Immature natural killer cell (primary cell): Measurements from ENCODE around the gene FHIT. TPM values are rescaled to one million over a fixed set of nuclear protein-coding genes. Genes with fewer than 3 reads are reported as not detected.

Source experiments
- DNase-seq, 3 donors: peaks; one replicate each; pipeline ENCODE4 v3.0.0; 2022; ENCODE audit warnings: mixed read lengths in 1 of 3
- H3K27ac Mint-ChIP-seq, 6 donors: one replicate each; pipeline ENCODE4 v1.8.0; 2020; ENCODE audit warnings: mixed read lengths in 6 of 6, mild to moderate bottlenecking in 5 of 6, inconsistent platforms in 4 of 6, moderate library complexity in 3 of 6
- H3K27me3 Mint-ChIP-seq, 3 donors: one replicate each; pipeline ENCODE4 v1.8.0; 2020 to 2021; ENCODE audit warnings: low read depth in 3 of 3, mild to moderate bottlenecking in 3 of 3, mixed read lengths in 3 of 3, moderate library complexity in 3 of 3, inconsistent platforms in 1 of 3
- H3K36me3 Mint-ChIP-seq, 3 donors: one replicate each; pipeline ENCODE4 v1.8.0; 2020; ENCODE audit warnings: mixed read lengths in 3 of 3, inconsistent platforms in 2 of 3, mild to moderate bottlenecking in 2 of 3
- H3K4me1 Mint-ChIP-seq, 2 donors: one replicate each; pipeline ENCODE4 v1.8.0; 2020; ENCODE audit warnings: inconsistent platforms in 2 of 2, mild to moderate bottlenecking in 2 of 2, mixed read lengths in 2 of 2, moderate library complexity in 1 of 2
- H3K4me3 Mint-ChIP-seq, 5 donors: one replicate each; pipeline ENCODE4 v1.8.0; 2020; ENCODE audit warnings: mild to moderate bottlenecking in 5 of 5, mixed read lengths in 5 of 5, inconsistent platforms in 3 of 5, moderate library complexity in 3 of 5
- H3K9me3 Mint-ChIP-seq, 6 donors: one replicate each; pipeline ENCODE4 v1.8.0; 2020; ENCODE audit warnings: mild to moderate bottlenecking in 6 of 6, mixed read lengths in 6 of 6, inconsistent platforms in 4 of 6, moderate library complexity in 3 of 6
- polyA plus RNA-seq, 3 donors: library from polyadenylated mRNA; unstranded; fragments of 300-500 nt; fragmentation: Illumina TruSeq; gene quantifications; one replicate each; pipeline ENCODE4 v1.2.3, GENCODE V29; 2021

FHIT gene
- polyA plus RNA-seq, 3 donors from 2014 or later: 2.5 to 8.8 (median 3.9) TPM

DNA sequence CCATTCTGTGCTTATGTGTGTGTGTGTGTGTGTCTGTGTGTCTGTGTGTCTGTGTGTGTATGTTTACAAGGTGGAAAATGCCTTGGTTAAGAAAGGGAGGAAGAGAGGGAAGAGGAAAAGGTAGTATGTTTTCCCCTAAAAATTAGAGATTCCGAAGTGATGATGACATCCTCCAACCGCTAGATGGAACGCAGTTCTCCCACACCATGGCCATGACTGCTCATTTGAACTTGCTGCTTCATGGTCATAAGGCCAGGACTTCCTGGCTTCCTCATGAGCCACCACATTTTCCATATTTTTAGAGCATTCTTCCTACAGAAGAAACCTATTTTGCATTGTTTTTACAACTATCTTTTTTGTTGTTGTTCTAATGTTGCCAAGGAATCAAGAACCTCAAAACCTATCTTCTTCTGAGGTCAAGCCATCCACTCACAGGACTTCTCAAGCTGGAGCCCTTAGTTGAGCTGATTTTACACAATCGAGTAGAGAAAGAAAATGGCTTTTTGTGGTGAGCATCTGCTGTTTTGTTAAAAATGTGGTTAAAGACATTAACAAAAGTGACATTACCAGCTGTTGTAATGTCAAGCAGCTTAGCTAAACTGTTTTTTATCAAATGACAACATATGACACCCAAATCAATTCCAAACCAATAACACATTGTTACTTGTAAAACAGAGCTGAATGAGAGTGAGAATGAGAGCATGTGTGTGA lies 1091.0 kb downstream of the FHIT start:
- no peaks in the 10 kb centered on the region for H3K36me3 Mint-ChIP-seq
- H3K4me3 Mint-ChIP-seq: peak overlapping the region in 4 of 5 donors; percentile 4 to 30 (median 22)
- peak; percentile 28 to 42 (median 35) for DNase-seq
- H3K27me3 Mint-ChIP-seq: peaks cover 1 to 3% (median 2%) of the 10 kb centered on the region in 3 donors
- H3K4me1 Mint-ChIP-seq: peaks cover 31 to 33% of the 10 kb centered on the region in 2 donors
- H3K9me3 Mint-ChIP-seq: no peaks in the 10 kb centered on the region
- peak overlapping the region; percentile 6 to 81 (median 39) for H3K27ac Mint-ChIP-seq

DNA sequence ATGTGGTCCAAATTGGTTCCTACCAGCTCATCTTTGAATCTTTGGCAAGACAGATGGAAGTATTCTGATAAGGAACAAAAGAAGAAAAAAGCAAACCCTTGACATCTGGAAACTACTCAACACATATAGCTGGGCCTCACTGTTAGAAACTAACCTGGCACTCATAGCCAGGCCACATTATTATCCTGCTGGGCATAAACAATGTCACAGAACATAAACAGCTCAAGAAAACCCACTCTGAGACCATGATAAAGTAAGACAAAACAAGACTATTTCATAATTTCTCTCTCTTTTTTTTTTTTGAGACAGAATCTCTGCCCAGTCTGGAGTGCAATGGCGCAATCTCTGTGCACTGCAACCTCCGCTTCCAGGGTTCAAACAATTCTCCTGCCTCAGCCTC lies 1093.2 kb downstream of the FHIT start:
- Mint-ChIP-seq H3K4me1 (peaks cover 25 to 26% of the 10 kb centered on the region in 2 donors), H3K4me3 (no peak overlapping the region), H3K36me3 (no peaks in the 10 kb centered on the region), H3K9me3 (no peaks in the 10 kb centered on the region), H3K27ac (no peak overlapping the region), H3K27me3 (peaks cover 0 to 4% (median 2%) of the 10 kb centered on the region in 3 donors)
- DNase-seq: no peak

- Mint-ChIP-seq H3K9me3 (no peaks in the 10 kb centered on the region), H3K4me1 (no peaks in the 10 kb centered on the region), H3K4me3 (no peak overlapping the region), H3K27me3 (peaks cover 2 to 5% (median 3%) of the 10 kb centered on the region in 3 donors), H3K27ac (no peak overlapping the region), H3K36me3 (no peaks in the 10 kb centered on the region)
- no peak for DNase-seq
Measured at GRCh38 chr3:60154011-60154410, 1097.2 kb downstream of the FHIT start.

DNA sequence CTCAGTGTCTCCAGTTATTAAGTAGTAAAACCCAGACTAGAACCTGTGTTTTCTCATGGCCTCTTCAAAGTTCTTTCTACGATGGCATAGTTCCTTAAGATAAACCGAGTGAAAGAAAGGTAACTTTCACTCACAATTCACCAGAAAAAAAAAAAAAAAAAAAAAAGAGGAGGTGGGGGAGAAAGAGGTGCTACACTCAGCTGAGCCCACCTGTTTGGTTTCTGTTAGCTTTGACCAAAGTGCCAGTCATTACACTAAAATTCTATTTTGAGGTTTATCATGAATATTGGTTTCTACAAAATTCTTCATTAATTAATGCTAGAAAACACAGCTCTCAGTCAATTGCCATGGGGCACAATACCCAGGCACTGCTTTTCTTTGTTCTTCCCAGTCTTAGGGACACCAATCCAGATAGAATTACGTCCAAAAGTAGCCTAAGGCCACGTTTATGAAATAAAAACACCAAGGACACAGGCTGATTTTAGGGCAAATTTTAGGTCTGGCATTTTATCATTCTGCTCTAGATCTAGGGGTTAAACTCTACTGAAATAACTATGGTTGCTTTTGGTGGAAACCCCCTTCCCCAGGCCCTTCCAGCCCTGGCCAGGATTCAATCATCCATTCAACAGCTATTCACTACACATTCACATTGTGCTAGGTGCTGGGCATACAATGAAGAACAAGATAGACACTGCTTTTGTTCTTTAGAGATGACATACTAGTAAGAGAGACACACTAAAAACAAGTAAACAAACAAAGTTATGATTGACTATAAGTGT lies 1097.8 kb downstream of the FHIT start:
- Mint-ChIP-seq H3K27me3 (peaks cover 2 to 5% (median 3%) of the 10 kb centered on the region in 3 donors), H3K4me3 (no peak overlapping the region), H3K36me3 (no peaks in the 10 kb centered on the region), H3K4me1 (no peaks in the 10 kb centered on the region), H3K9me3 (no peaks in the 10 kb centered on the region), H3K27ac (no peak overlapping the region)
- no peak for DNase-seq

- H3K36me3 Mint-ChIP-seq: no peaks in the 10 kb centered on the region
- H3K9me3 Mint-ChIP-seq: no peaks in the 10 kb centered on the region
- peaks cover 1 to 5% (median 2%) of the 10 kb centered on the region in 3 donors for H3K27me3 Mint-ChIP-seq
- no peaks in the 10 kb centered on the region for H3K4me1 Mint-ChIP-seq
- no peak for DNase-seq
- H3K27ac Mint-ChIP-seq: no peak overlapping the region
- H3K4me3 Mint-ChIP-seq: no peak overlapping the region
Measured at GRCh38 chr3:60149501-60149900, 1101.8 kb downstream of the FHIT start.

DNA sequence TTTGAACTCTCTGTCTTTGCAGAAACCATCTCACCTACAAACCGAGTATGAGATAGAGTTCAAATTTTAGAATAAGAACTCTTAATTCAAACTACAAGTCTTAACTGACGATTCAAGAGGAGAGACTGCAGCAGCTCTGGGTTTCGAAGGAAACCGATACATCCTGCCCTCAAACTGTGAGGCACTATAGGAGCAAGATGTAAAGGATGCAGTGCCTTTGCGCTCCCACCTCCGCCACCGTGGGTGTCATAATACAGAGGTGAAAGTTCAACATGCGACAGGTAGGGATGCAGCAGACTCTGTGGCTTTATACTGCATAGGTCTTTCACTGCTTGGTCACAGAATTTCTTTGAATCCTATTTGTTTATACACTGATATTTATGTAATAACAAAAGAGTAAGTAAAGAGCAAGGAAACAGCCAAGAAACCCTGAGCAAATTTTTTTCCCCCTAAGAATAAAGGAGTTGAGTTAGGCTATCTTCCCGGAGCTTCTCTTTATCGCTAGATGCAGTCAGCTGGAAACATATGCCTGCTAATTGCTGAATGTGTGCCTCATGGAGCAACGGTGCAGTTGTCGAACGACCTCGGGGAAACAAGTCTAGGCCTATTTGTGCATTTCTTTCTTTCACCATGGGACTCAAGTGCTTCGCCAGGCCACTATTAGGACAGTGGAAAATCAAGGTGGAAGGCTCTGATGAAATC lies 1103.9 kb downstream of the FHIT start:
- Mint-ChIP-seq H3K27ac (no peak overlapping the region), H3K36me3 (no peaks in the 10 kb centered on the region), H3K4me1 (no peaks in the 10 kb centered on the region), H3K27me3 (peaks cover 1 to 5% (median 2%) of the 10 kb centered on the region in 3 donors), H3K9me3 (no peaks in the 10 kb centered on the region), H3K4me3 (no peak overlapping the region)
- DNase-seq: no peak

- Mint-ChIP-seq H3K27ac (no peak overlapping the region), H3K4me3 (no peak overlapping the region), H3K9me3 (no peaks in the 10 kb centered on the region), H3K27me3 (peaks cover 0 to 2% (median 0%) of the 10 kb centered on the region in 3 donors), H3K36me3 (no peaks in the 10 kb centered on the region), H3K4me1 (no peaks in the 10 kb centered on the region)
- no peak for DNase-seq
Measured at GRCh38 chr3:60146121-60146520, 1105.1 kb downstream of the FHIT start.

- DNase-seq: no peak
- no peak overlapping the region for H3K27ac Mint-ChIP-seq
- no peak overlapping the region for H3K4me3 Mint-ChIP-seq
- peaks cover 0 to 2% (median 0%) of the 10 kb centered on the region in 3 donors for H3K27me3 Mint-ChIP-seq
- H3K36me3 Mint-ChIP-seq: no peaks in the 10 kb centered on the region
- no peaks in the 10 kb centered on the region for H3K4me1 Mint-ChIP-seq
- no peaks in the 10 kb centered on the region for H3K9me3 Mint-ChIP-seq
Measured at GRCh38 chr3:60144071-60144470, 1107.2 kb downstream of the FHIT start.

DNA sequence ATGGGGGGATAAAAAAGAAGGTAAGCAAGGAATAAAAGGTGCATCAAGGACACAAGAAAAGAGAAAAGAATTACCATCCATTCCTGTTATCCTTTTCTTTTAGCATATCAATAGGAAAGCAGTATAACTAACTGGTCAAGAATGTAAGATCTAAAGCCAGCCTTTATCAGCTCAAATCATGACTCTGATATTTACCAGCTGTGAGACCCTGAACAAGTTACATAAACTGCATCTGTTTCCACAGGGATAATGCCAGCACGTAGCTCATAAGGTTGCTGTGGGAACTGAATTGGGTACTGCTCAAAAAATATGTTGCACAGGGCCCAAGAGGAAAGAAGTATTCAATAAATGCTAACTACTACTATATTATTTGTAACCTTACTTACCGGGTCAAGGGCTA lies 1109.2 kb downstream of the FHIT start:
- H3K36me3 Mint-ChIP-seq: no peaks in the 10 kb centered on the region
- no peaks in the 10 kb centered on the region for H3K4me1 Mint-ChIP-seq
- DNase-seq: no peak
- H3K27me3 Mint-ChIP-seq: peaks cover 0 to 2% (median 0%) of the 10 kb centered on the region in 3 donors
- no peak overlapping the region for H3K4me3 Mint-ChIP-seq
- H3K27ac Mint-ChIP-seq: no peak overlapping the region
- no peaks in the 10 kb centered on the region for H3K9me3 Mint-ChIP-seq

DNA sequence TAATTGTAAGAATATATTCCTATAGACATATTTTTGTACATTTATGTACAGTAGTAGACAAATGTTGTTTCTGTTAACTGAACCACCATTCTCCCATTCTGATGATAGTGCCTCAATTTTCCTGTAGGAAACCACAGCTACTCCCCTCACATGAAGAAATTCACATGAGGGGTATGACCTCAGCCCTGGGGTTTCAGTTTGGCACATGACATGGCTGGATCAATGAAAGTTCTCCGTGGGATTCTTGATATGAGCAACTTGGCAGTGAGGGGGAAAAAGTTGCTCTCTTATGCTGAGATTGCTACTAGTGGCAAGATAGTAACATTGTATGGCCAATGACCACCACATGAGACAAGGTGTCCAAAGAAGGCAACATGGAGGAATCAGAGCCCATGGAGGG lies 1111.1 kb downstream of the FHIT start:
- Mint-ChIP-seq H3K27ac (no peak overlapping the region), H3K36me3 (no peaks in the 10 kb centered on the region), H3K27me3 (peaks cover 0 to 3% (median 2%) of the 10 kb centered on the region in 3 donors), H3K4me3 (no peak overlapping the region), H3K4me1 (peaks cover 8 to 9% of the 10 kb centered on the region in 2 donors), H3K9me3 (no peaks in the 10 kb centered on the region)
- no peak for DNase-seq

- H3K4me1 Mint-ChIP-seq: peaks cover 15% of the 10 kb centered on the region in 2 donors
- DNase-seq: no peak
- H3K27me3 Mint-ChIP-seq: peaks cover 2 to 3% (median 3%) of the 10 kb centered on the region in 3 donors
- H3K27ac Mint-ChIP-seq: no peak overlapping the region
- no peak overlapping the region for H3K4me3 Mint-ChIP-seq
- H3K36me3 Mint-ChIP-seq: no peaks in the 10 kb centered on the region
- H3K9me3 Mint-ChIP-seq: no peaks in the 10 kb centered on the region
Measured at GRCh38 chr3:60136601-60137000, 1114.7 kb downstream of the FHIT start.

- H3K27ac Mint-ChIP-seq: peak overlapping the region in 4 of 6 donors; percentile 0 to 46 (median 12)
- H3K36me3 Mint-ChIP-seq: no peaks in the 10 kb centered on the region
- peak overlapping the region in 1 of 5 donors; percentile 12 for H3K4me3 Mint-ChIP-seq
- no peaks in the 10 kb centered on the region for H3K9me3 Mint-ChIP-seq
- DNase-seq: peak in 1 of 3 donors; percentile 9
- H3K4me1 Mint-ChIP-seq: peaks cover 15% of the 10 kb centered on the region in 2 donors
- peaks cover 2 to 3% (median 3%) of the 10 kb centered on the region in 3 donors for H3K27me3 Mint-ChIP-seq
Measured at GRCh38 chr3:60135474-60135873, 1115.8 kb downstream of the FHIT start.

DNA sequence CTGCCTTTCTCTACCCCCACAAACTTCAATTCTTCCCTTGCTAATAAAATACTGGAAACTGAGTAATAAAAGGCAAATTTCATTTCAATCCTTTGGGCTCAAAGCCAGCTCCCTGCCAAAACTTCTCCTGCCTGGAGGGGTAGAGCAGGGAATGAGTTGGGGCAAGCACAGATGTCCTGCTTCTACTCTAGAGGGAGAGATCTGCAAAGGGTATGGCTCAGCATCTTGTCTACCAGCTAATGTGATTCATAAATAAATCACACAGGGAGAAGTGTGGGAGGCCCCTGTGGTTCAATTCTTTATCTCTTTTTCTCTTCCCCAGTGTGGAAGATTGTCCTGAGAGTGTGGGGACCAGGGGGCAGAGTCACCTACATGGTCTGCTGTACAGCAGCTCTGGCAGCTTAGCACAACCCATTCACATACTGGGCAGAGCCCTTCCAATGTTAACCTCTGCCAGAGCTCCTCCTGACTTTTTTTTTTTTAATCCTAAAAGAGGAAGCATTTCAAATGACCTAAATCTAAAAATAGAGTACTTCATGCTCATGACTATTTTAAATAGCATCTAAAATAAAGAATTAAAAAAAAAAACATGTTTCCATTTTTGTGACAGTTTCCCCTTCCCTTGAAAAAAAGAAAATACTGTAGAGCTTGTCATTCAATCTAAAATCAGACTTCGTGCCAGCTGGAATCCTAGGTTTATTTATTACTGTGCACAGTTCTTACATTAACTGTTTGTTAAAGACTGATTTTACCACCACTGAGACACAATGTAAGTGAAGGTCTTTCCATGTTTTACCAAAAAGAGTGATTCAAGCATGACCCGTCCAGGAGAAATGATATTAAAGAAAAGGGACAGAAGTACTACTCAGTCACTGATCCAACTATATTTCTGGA lies 1117.7 kb downstream of the FHIT start:
- H3K27ac Mint-ChIP-seq: no peak overlapping the region
- peaks cover 15% of the 10 kb centered on the region in 2 donors for H3K4me1 Mint-ChIP-seq
- H3K36me3 Mint-ChIP-seq: no peaks in the 10 kb centered on the region
- no peaks in the 10 kb centered on the region for H3K9me3 Mint-ChIP-seq
- no peak for DNase-seq
- no peak overlapping the region for H3K4me3 Mint-ChIP-seq
- H3K27me3 Mint-ChIP-seq: peaks cover 0 to 3% (median 3%) of the 10 kb centered on the region in 3 donors
